Measurements from ENCODE around the gene PIGT. TPM values are rescaled to one million over a fixed set of nuclear protein-coding genes. Genes with fewer than 3 reads are reported as not detected.

Gene PIGT
- total and polyA plus RNA-seq, 2 of the 13 experiments (the other 11 are each of a cell fraction or from before 2014, with no cell fraction given): 65.9 to 74.1 TPM

GRCh38 chr20:45415822-45416637 is at the start of gene PIGT (continued):
- TF ChIP-seq THAP7 (CRISPR knock-in tag; IDR thresholded peaks at IDR 0.05) (peak; percentile 79; the same call in 1 of the 2 replicates), ZNF7 (CRISPR knock-in tag; IDR thresholded peaks at IDR 0.05) (no peak), IKZF1 (IDR thresholded peaks at IDR 0.05) (no peak), ZFP1 (CRISPR knock-in tag; IDR thresholded peaks at IDR 0.05) (no peak; the same call in 1 of the 2 replicates), ZNF142 (CRISPR knock-in tag; IDR thresholded peaks at IDR 0.05) (peak; percentile 88), YY1 (IDR thresholded peaks at IDR 0.05; ENCODE audit: insufficient read depth, insufficient replicate concordance, low read depth, low read length) (peak; percentile 97), ZNF253 (CRISPR knock-in tag; IDR thresholded peaks at IDR 0.05; ENCODE audit: borderline replicate concordance) (no peak), KLF11 (CRISPR knock-in tag; IDR thresholded peaks at IDR 0.05) (peak; percentile 95), TP53 (CRISPR knock-in tag; conservative IDR thresholded peaks at IDR 0.05) (no peak), HDAC6 (IDR thresholded peaks at IDR 0.05; ENCODE audit: low read depth, low read length) (no peak), TGIF2 (CRISPR knock-in tag; IDR thresholded peaks at IDR 0.05) (peak; percentile 66), STAG1 (CRISPR knock-in tag; IDR thresholded peaks at IDR 0.05) (no peak; the same call in 1 of the 2 replicates), TBP (CRISPR knock-in tag; IDR thresholded peaks at IDR 0.05) (peak; percentile 53; the same call in 1 of the 2 replicates), ZBTB49 (CRISPR knock-in tag; IDR thresholded peaks at IDR 0.05; ENCODE audit: borderline replicate concordance) (peak; percentile 44; the same call in 1 of the 2 replicates), GZF1 (CRISPR knock-in tag; IDR thresholded peaks at IDR 0.05) (peak; percentile 88; the same call in 1 of the 2 replicates), IRF2 (CRISPR knock-in tag; IDR thresholded peaks at IDR 0.05) (peak; percentile 78), ZNF432 (CRISPR knock-in tag; IDR thresholded peaks at IDR 0.05; ENCODE audit: borderline replicate concordance) (no peak), KLF16 (CRISPR knock-in tag; IDR thresholded peaks at IDR 0.05) (peak; percentile 56 to 88; a peak in 2 of 4 replicates), KLF6 (CRISPR knock-in tag; IDR thresholded peaks at IDR 0.05) (peak; percentile 84; the same call in 1 of the 2 replicates), KDM6A (CRISPR knock-in tag; IDR thresholded peaks at IDR 0.05; ENCODE audit: low read depth) (0 out of 2 replicates have a peak, but pooled peaks have one; percentile 14)

All from HepG2 (cell line).